Body of pancreas (tissue), 4 donors: ENCODE measurements around the gene NRP2.

ENCODE experiments used
- POLR2A ChIP-seq, 3 donors: fragments of 450-650 bp; IDR thresholded peaks; one replicate each; pipeline ENCODE4 v1.6.1; 2016; ENCODE audit warnings: antibody characterized with exemption in 3 of 3, mild to moderate bottlenecking in 2 of 3
- TF ChIP-seq, protein P1 (sequence below), 7 experiments: fragments of 450-650 bp in 4 of 7; fragments of 200-600 bp in 3 of 7; sonication (generic) in 3 of 7; IDR thresholded peaks; one replicate each; pipeline ENCODE4 v1.5.1; 2016 to 2019; ENCODE audit warnings: antibody characterized with exemption in 7 of 7

DNA sequence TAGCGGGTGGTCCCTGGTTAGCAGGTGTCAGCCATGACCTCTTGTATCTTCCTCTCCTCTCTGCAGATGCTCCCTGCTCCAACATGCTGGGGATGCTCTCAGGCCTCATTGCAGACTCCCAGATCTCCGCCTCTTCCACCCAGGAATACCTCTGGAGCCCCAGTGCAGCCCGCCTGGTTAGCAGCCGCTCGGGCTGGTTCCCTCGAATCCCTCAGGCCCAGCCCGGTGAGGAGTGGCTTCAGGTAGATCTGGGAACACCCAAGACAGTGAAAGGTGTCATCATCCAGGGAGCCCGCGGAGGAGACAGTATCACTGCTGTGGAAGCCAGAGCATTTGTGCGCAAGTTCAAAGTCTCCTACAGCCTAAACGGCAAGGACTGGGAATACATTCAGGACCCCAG lies 60.8 kb downstream of the NRP2 start:
- TF ChIP-seq, protein P1, sequence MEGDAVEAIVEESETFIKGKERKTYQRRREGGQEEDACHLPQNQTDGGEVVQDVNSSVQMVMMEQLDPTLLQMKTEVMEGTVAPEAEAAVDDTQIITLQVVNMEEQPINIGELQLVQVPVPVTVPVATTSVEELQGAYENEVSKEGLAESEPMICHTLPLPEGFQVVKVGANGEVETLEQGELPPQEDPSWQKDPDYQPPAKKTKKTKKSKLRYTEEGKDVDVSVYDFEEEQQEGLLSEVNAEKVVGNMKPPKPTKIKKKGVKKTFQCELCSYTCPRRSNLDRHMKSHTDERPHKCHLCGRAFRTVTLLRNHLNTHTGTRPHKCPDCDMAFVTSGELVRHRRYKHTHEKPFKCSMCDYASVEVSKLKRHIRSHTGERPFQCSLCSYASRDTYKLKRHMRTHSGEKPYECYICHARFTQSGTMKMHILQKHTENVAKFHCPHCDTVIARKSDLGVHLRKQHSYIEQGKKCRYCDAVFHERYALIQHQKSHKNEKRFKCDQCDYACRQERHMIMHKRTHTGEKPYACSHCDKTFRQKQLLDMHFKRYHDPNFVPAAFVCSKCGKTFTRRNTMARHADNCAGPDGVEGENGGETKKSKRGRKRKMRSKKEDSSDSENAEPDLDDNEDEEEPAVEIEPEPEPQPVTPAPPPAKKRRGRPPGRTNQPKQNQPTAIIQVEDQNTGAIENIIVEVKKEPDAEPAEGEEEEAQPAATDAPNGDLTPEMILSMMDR (IDR thresholded peaks at IDR 0.05), result no peak
- TF ChIP-seq POLR2A (IDR thresholded peaks at IDR 0.05), result no peak
